ENCODE data around the gene CD99L2. TPM values are rescaled to one million over a fixed set of nuclear protein-coding genes. Genes with fewer than 3 reads are reported as not detected.
A peak's percentile ranks its signal among the peaks of the same experiment; 100 is the strongest.

The CD99L2 gene
- total and polyA plus RNA-seq, 3 donors from 2014 or later, result 35.4 to 56.6 (median 36.5) TPM

GRCh38 chrX:150768132-150768485 lies 130.4 kb downstream of the CD99L2 start:
- Histone ChIP-seq H3K4me1 (no peaks in the 10 kb centered on the region), H3K4me3 (no peak overlapping the region), H3K27me3 (no peaks in the 10 kb centered on the region), H3K36me3 (ENCODE audit: low read depth, missing control alignments) (no peaks in the 10 kb centered on the region), H3K9me3 (no peaks in the 10 kb centered on the region), H3K27ac (no peak overlapping the region)
- TF ChIP-seq POLR2A (IDR thresholded peaks at IDR 0.05), result no peak
- DNase-seq, result no peak
- intact Hi-C loops (cut with DNase I; ENCODE audit: low total_unique reads), result no loop called here
- WGBS, 2 donors, result 90 to 92% methylated on average over 10 of the region's 10 CpGs

DNA sequence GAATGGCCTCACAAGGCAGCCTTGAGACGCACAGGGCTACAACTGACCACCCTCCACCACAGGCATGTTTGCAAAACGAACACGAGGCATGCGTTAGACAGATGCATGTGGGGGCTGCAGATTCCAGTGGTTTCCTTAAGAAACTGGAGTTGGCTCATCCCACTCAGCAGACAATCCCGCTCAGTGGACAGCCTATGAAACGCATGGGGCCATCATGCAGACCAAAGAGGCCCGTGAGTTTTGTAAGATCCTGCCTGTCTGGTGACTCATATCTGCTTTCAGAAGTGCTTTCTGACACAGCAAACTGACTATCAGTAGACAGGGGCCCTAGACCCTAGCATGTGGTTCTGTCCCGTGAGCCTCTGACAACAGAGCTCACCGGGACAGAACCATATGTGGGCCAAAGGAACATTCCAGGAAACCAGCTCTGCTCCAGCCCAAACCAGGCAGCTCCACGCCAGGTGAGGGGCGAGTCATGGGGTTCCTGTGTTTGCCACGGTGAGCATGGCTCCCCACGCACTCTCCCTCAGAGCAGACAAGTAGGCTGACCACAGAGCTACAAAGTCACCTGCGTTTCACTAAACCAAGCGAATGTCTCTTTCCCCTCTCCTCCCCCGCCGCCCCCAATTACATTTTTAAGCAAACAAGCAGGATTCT lies 130.9 kb downstream of the CD99L2 start:
- Histone ChIP-seq H3K27ac (no peak overlapping the region), H3K9me3 (no peaks in the 10 kb centered on the region), H3K36me3 (ENCODE audit: low read depth, missing control alignments) (no peaks in the 10 kb centered on the region), H3K4me3 (no peak overlapping the region), H3K4me1 (no peaks in the 10 kb centered on the region), H3K27me3 (no peaks in the 10 kb centered on the region)
- TF ChIP-seq POLR2A (IDR thresholded peaks at IDR 0.05), result no peak
- TF ChIP-seq, protein P1, sequence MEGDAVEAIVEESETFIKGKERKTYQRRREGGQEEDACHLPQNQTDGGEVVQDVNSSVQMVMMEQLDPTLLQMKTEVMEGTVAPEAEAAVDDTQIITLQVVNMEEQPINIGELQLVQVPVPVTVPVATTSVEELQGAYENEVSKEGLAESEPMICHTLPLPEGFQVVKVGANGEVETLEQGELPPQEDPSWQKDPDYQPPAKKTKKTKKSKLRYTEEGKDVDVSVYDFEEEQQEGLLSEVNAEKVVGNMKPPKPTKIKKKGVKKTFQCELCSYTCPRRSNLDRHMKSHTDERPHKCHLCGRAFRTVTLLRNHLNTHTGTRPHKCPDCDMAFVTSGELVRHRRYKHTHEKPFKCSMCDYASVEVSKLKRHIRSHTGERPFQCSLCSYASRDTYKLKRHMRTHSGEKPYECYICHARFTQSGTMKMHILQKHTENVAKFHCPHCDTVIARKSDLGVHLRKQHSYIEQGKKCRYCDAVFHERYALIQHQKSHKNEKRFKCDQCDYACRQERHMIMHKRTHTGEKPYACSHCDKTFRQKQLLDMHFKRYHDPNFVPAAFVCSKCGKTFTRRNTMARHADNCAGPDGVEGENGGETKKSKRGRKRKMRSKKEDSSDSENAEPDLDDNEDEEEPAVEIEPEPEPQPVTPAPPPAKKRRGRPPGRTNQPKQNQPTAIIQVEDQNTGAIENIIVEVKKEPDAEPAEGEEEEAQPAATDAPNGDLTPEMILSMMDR (IDR thresholded peaks at IDR 0.05), result no peak
- WGBS, 2 donors, result 65 to 85% methylated on average over 4 to 14 of the region's 17 CpGs
- DNase-seq, result no peak
- intact Hi-C loops (cut with DNase I; ENCODE audit: low total_unique reads), result no loop called here

DNA sequence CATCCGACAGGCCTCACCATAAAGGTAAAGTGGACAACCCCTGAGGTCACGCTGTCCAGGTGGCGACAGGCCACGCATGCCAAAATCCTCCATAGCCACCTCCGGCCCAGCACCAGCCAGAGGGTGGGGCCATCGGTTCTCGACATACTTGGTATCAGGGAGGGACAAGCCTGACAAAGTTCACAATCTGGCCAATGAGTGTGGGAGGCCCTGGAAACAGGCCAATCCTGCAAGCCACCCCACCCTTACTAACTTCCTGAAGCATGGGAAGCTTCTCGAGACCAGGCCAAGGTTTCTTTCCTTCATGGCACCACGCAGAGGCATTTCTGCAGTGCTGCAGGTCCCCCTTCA lies 131.4 kb downstream of the CD99L2 start:
- Histone ChIP-seq H3K4me1 (no peaks in the 10 kb centered on the region), H3K9me3 (no peaks in the 10 kb centered on the region), H3K4me3 (no peak overlapping the region), H3K27me3 (no peaks in the 10 kb centered on the region), H3K27ac (no peak overlapping the region), H3K36me3 (ENCODE audit: low read depth, missing control alignments) (no peaks in the 10 kb centered on the region)
- intact Hi-C loops (cut with DNase I; ENCODE audit: low total_unique reads), result no loop called here
- 56% methylated on average over 3 of the region's 9 CpGs; no CpG with 5 or more reads in 1 of the 2 donors for WGBS, 2 donors
- no peak for TF ChIP-seq POLR2A (IDR thresholded peaks at IDR 0.05)
- TF ChIP-seq, protein P1 (IDR thresholded peaks at IDR 0.05), result no peak
- DNase-seq, result peak; percentile 28

DNA sequence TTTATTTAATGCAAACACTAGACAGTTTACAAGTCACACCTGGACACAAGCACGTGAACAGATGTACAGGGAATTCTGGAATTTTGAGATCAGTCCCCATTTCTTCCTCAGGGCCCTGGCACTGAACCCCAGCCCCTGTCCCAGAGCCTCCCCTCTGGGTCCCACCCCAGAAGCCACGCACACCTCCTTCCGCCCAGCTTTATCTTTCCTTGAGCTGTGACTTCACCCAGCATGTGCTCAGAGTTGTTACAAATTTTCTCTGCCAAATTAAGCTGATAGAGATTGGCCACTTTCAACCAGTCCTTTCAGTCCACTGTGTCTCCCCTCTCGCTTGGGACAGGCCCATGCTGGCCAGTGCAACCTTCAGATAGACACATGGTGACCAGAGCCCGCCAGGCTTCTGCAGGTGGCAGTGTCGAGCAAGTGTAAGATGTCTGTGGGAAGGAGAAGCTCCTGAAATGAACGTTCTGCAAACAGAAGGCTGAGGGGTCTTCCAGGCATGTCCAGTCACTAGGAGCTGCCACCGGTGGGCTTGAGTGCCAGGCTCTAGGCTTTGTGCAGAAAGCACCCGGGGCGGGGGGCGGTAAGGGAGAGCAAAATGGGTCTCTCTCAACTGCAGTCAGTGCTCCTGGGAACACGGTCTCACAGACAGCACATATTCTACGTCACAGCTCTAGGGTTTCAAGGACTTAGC lies 132.0 kb downstream of the CD99L2 start:
- TF ChIP-seq, protein P1 (IDR thresholded peaks at IDR 0.05), result no peak
- no peak for TF ChIP-seq POLR2A (IDR thresholded peaks at IDR 0.05)
- WGBS, 2 donors, result 74 to 93% methylated on average over 3 to 13 of the region's 13 CpGs
- intact Hi-C loops (cut with DNase I; ENCODE audit: low total_unique reads), result no loop called here
- DNase-seq, result no peak
- no peaks in the 10 kb centered on the region for H3K4me1 ChIP-seq
- H3K36me3 ChIP-seq (ENCODE audit: low read depth, missing control alignments), result no peaks in the 10 kb centered on the region
- H3K9me3 ChIP-seq, result no peaks in the 10 kb centered on the region
- H3K27ac ChIP-seq, result no peak overlapping the region
- no peak overlapping the region for H3K4me3 ChIP-seq
- H3K27me3 ChIP-seq, result no peaks in the 10 kb centered on the region

- WGBS, 2 donors, result 57 to 88% methylated on average over 2 to 18 of the region's 19 CpGs
- TF ChIP-seq POLR2A (IDR thresholded peaks at IDR 0.05), result no peak
- TF ChIP-seq, protein P1 (IDR thresholded peaks at IDR 0.05), result no peak
- no peak for DNase-seq
Measured at GRCh38 chrX:150765782-150766350, 132.6 kb downstream of the CD99L2 start.

More at GRCh38 chrX:150765782-150766350, 132.6 kb downstream of the CD99L2 start:
- no peaks in the 10 kb centered on the region for H3K36me3 ChIP-seq (ENCODE audit: low read depth, missing control alignments)
- H3K4me1 ChIP-seq, result no peaks in the 10 kb centered on the region
- H3K27me3 ChIP-seq, result no peaks in the 10 kb centered on the region
- H3K27ac ChIP-seq, result no peak overlapping the region
- H3K9me3 ChIP-seq, result no peaks in the 10 kb centered on the region
- intact Hi-C loops (cut with DNase I; ENCODE audit: low total_unique reads), result no loop called here
- H3K4me3 ChIP-seq, result no peak overlapping the region
